HG02588 (cell line): ENCODE results near the gene CD46.

Experiments used
- ATAC-seq: cut with Tn5 transposase; IDR thresholded peaks from one replicate; pipeline ENCODE4 v1.9.1; 2021; ENCODE audit warnings: mild to moderate bottlenecking, moderate library complexity; ENCODE audit not compliant: unreplicated experiment

CD46 gene

GRCh38 chr1:207812778-207813511 is 61.1 kb downstream of the CD46 start:
- no peak for ATAC-seq

DNA sequence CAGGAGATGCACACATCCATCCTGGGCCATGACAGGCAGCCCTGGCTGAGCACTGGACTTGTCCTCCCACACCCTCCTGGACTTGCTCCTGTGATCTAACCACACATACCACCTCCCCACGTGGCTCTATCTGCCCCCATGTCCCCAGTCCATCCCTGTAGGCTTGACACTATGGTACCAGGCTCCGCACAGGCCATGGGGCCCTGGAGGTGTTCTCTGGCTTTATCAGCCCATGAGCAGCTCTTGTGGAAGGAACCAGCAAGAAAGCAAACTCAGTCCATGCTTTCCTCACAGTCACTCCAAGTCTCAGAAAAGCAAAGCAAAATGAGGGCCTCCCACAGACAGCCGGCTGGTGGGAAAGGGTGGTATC is 61.6 kb downstream of the CD46 start:
- no peak for ATAC-seq

DNA sequence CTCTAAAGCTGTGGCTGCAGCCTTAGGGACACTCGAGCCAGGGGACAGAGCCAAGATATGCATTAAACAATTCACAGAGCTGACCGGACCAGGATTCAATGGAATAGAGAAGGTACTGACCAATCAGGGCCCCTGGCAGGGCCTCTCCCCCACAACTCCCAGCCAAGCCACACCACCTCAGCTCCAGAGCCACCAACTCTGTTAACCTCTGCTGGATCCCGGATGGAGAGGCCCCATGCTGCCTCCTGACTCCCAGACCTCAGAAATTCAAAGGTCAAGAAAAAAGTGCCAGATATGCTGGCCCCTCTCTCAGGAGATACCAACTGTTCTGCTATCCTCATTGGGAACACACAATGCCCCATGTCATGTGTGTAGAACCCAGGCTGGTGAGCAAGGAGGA is 62.1 kb downstream of the CD46 start:
- no peak for ATAC-seq

DNA sequence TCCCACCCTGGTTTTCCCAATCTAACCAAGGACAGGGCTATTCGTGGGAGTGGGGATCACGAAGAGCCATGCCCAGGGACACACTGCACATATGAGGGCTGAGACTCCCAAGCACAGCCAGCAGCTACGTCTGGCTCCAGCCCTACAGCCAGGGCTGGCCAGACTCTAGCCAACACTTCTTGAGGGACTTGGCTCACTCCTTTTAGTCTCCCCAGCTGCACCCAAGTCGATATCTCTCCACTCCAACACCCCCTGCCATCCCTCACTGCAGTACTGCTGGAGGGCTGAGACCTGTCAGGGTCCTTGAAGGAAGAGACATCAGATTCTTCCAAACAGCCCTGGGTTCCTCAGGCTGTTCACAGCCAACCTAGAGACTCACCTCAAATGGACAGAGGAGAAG is 62.6 kb downstream of the CD46 start:
- ATAC-seq, result no peak

DNA sequence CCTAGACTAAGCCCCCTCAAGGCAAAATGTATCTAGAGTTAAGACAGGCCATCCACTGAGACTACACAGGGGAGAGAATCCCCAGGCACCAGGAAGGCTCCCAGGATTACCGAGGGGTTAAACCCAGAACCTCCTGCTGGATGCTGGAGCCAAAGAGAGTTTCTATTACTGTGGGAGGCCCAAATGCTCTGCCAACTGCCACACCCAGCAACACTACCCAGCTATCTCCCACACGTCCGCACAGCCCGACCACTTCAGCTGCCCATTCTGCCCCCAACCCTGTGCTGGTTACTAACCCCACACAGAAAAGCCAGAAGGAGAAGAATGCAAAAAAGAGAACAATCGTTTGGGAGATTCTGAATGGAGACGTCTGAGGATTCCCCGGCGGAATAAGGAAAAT is 63.6 kb downstream of the CD46 start:
- ATAC-seq, result no peak

DNA sequence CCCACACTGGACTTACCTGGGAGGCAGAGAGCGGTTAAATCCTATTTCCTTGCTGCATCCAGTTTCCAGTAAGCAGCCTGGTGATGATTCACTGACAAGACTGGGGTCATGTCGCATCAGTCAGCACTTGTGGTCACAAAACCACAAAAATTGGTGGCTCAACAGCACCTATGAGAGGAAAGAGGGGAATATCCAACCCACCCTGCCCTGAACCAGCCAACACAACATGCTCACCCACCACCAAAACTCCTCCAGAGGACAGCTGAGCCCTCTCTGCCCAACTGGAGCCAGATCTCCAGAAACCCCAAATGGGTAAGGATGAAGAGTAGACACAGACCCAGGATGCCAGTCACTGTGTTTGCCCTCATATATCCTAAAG is 64.0 kb downstream of the CD46 start:
- ATAC-seq, result no peak

DNA sequence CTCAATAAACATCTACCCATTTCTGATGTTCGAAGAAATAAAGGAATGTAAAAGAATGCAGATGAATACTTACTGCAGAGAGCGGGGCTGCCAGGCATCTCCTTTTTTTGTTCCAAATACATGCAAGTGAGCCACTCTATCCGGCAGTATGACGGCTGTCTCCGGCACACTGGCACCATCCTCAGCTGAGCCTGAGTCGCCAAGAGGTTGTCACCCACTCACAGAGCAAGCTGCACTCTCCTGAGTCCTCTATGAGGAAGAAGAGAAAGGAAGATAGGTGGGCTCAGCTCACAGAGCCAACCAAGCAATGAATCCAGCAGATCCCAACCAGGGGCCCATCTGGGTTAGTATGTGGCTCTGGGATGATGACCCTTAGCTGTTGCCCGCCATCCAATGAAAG is 65.3 kb downstream of the CD46 start:
- ATAC-seq, result no peak

DNA sequence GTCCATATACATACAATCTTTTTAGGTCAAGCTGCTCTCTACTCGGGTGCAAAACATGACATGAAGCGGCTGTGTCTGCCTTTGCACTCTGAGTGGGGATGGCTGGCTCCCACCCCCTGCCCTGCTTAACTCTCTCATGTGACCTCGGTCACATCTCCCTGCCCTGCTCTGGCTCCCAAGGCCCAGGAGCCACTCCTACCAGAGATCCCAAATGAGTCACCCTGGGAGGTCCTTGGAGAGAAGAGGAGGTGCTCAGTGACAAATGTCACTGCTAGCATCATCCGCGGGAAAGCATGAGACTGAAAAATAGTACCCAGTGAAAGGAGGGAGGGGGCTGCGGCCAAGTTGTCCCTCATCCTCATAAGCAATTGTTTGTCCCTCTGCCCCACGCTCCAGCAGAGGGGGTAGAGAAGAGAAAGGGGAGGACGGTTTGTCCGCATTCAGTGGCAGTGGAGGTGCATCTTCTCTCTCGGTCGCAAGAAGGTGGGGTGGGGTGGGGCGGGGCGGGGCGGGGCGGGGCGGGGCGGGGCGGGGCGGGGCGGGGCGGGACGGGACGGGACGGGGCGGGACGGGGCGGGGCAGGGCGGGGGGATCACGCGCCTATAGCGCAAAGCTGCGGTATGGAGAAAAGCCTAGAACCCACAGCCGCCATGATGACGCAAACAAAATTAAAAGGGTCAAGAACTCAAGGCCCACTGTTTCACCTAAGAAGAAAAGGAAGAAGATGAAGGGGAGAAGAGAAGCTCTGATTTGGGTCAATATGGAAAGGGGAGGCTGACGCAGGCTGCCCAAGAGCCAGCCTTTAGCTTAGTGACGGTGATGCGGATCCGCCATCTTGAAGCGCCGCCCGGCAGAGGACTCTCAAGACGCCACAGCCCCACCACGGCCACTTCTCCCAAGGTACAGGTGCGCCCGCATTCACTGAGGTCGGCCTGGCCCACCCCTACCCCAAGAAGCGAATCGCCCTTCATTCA is 66.2 kb downstream of the CD46 start:
- ATAC-seq, result no peak

DNA sequence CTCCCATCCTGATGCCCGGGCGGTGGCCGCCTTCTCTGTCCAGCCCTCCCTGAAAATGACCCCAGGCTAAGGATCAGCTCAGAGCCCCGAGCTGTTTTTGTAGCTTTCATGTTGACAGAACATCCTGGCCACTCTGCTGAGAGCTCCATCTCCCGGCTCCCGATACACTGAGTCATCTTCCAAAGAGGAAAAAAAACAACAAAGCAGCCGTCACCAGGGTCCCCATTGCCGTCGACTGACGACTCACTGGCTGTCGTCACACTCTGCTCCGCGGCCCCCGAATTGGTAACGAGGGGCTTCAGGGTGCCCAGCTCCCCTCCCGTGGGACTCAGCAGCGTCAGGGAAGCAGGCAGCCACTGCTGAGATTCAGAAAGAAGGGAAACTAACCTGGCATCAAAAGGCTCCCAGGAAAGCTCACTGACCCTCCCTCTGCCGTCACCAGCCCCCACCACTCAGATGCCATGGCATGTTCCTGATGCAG is 67.2 kb downstream of the CD46 start:
- no peak for ATAC-seq

DNA sequence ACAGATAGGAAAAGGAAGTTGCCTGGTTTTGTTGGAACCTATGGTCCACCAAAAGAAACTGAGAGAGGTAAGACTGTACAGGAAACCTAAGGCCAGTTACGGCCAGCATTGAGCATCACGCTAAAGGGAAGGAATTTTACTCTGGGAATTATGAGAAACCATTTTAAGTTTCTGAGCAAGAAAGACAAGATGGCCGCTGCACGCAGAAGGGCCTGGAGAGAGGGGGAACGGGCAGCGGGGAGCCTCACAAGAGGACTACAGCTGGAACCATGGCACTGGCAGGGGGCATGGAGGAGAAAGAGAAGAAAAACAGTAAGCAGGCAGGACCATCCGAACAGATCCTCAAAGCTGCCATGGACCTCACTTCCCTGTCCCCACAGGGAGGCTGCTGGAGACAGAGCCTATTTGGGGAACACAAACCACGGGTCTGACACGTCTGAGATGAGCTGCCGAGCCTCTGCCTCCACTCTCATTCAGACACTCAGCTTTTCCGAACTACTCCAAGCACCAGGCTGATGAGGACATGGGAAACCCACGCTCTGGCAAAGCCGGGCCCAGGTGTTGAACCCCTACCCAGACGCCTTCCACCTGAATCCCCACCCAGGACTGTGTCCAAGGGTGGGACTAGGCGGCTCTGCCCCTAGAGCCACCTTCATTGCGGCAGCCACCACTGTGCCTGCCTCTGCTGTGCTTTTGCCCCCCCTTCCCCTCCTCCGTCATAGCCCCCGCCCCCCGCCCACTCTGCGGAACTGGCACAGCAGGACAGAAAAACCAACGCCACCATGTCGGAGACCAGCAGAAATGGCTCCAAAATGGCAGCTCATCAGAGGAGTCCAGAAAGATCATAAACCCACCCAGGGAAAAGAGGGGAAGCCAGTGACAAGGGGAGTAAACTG is 69.0 kb downstream of the CD46 start:
- ATAC-seq, result no peak

- no peak for ATAC-seq
These were observed 69.7 kb downstream of the CD46 start for GRCh38 chr1:207821464-207822045.

- peak; percentile 37 for ATAC-seq
These were observed 70.3 kb downstream of the CD46 start for GRCh38 chr1:207822124-207822601.

GRCh38 chr1:207822602-207823451 is 71.0 kb downstream of the CD46 start:
- peak; percentile 64 for ATAC-seq

DNA sequence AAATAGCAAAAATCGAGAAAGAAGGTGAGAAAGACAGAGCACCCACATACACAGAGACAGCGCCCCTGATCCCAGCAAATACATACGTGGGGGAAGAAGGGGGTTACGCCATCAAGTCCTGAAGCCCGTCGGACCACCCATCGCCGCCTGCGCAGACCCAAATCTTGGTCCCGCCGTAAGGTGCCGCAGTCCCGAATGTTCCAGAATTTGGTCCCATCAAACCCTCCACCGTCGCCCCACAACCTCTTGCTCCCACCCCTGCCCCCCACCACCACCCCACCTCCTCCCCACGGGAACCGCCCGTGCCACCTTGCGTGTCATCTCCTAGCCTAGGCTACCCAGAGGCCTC is 71.7 kb downstream of the CD46 start:
- no peak for ATAC-seq

- peak; percentile 20 for ATAC-seq
These were observed 72.2 kb downstream of the CD46 start for GRCh38 chr1:207823880-207824566.

DNA sequence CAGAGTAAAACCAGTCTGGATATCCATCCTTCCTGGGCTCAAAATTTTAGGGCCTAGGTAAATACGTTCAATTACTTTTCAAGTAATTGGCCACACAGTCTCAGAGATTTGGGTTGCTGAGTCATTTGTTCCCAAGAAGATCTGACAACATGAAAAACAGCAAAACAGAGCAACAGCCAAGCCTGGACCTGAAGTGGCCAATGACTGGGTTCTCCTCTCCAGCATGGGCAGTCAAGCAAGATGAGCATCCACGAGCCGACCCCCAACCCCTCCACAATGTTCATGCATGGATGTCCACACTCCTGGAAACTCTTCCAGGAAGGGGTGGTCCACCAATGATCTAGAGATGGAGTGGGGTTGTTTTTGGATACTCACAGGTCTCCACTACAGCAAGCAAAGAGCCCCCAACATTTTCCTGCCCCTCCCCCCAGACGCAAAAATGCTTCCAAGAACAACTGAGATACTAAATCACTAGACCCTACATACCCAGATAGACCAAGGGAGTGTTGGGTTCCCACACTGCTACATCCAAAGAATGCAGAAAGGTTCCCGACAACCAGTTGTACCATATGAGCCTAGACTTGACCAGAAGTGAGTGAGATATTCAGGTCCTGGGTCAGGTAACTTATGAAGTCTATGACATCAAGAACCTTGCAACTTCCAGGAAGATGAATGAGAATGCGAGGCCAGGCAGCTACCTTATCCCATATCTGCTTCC is 73.0 kb downstream of the CD46 start:
- ATAC-seq, result no peak

DNA sequence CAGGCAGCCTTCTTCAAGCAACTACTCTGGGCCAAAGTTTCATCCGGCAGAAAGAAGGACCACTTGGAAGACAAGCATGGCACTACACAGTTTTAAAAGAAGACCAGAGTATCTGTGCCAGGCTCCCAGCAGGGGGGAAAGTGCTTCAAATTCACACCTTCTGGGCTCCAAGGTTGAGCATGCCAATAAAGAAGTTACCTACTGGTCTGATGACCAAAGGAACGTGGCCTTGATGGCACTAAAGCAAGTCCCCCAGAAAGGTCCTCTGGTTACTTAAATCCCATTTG is 73.5 kb downstream of the CD46 start:
- no peak for ATAC-seq

DNA sequence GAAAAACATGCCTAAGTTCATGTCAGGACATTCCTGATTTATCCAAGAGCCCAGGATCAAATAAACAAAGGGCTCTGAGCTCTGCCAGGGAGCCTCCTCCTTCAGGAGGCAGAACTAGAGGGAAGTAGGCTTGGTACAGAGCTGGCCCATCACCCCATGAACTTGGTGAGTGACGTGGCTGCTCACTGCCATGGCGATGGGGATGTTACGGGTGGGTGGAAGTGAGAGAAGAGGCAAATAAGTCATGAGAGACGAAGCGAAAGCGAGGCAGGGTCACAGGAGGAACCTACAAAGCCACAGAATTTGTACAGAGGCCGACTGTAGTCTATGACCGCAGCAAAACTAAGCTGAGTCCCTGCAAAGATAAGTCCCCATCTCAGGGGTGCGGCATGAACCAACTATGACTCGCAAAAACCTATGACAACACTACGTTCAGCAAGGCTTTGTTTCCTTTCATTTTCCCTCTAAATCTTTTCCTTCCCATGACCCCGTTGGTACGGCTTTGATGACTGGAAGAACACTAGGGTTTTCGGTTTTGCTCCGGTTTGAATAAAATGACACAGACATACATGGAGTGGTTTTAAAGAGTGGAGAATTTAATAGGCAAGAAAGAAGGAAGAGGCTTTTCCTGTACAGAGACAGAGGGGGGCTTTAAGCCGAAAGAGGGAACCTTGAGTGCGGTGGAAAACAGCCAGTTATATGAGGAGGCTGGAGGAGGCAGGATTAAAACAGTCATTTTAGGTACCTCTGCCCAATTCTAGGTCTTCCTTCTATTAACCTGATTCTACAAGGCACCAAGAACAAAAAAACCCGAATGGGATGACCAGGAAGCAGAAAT is 74.1 kb downstream of the CD46 start:
- ATAC-seq, result peak; percentile 69
